Measurements from ENCODE around the gene MRPL1.

Gene MRPL1

GRCh38 chr4:77989968-77990367, 127.3 kb downstream of the MRPL1 start:
- no peak for DNase-seq
- Histone ChIP-seq H3K27ac (no peak overlapping the region), H3K27me3 (replicated peaks) (no peaks in the 10 kb centered on the region), H3K36me3 (replicated peaks) (no peaks in the 10 kb centered on the region), H3K4me3 (ENCODE audit: low read depth, low read length) (no peak overlapping the region)
- in situ Hi-C loops (cut with HindIII; ENCODE audit: low pct_ligation_motif_present, low sequenced_read_pairs), result no loop called here
- no peak for TF ChIP-seq CTCF (IDR thresholded peaks at IDR 0.05; ENCODE audit: low read depth, low read length, missing control alignments)

- Histone ChIP-seq H3K27ac (no peak overlapping the region), H3K4me3 (ENCODE audit: low read depth, low read length) (no peak overlapping the region), H3K36me3 (replicated peaks) (no peaks in the 10 kb centered on the region), H3K27me3 (replicated peaks) (no peaks in the 10 kb centered on the region)
- DNase-seq, result no peak
- TF ChIP-seq CTCF (IDR thresholded peaks at IDR 0.05; ENCODE audit: low read depth, low read length, missing control alignments), result no peak
- in situ Hi-C loops (cut with HindIII; ENCODE audit: low pct_ligation_motif_present, low sequenced_read_pairs), result no loop called here
Measured at GRCh38 chr4:77990456-77990855, 127.8 kb downstream of the MRPL1 start.

- Histone ChIP-seq H3K27ac (no peak overlapping the region), H3K27me3 (replicated peaks) (no peaks in the 10 kb centered on the region), H3K4me3 (ENCODE audit: low read depth, low read length) (no peak overlapping the region), H3K36me3 (replicated peaks) (no peaks in the 10 kb centered on the region)
- no peak for TF ChIP-seq CTCF (IDR thresholded peaks at IDR 0.05; ENCODE audit: low read depth, low read length, missing control alignments)
- no peak for DNase-seq
- in situ Hi-C loops (cut with HindIII; ENCODE audit: low pct_ligation_motif_present, low sequenced_read_pairs), result no loop called here
Measured at GRCh38 chr4:77990904-77991358, 128.3 kb downstream of the MRPL1 start.

GRCh38 chr4:77992581-77992980, 130.0 kb downstream of the MRPL1 start:
- no peak for TF ChIP-seq CTCF (IDR thresholded peaks at IDR 0.05; ENCODE audit: low read depth, low read length, missing control alignments)
- in situ Hi-C loops (cut with HindIII; ENCODE audit: low pct_ligation_motif_present, low sequenced_read_pairs), result no loop called here
- Histone ChIP-seq H3K36me3 (replicated peaks) (no peaks in the 10 kb centered on the region), H3K4me3 (ENCODE audit: low read depth, low read length) (no peak overlapping the region), H3K27me3 (replicated peaks) (no peaks in the 10 kb centered on the region), H3K27ac (no peak overlapping the region)
- no peak for DNase-seq

GRCh38 chr4:77994194-77994721, 131.6 kb downstream of the MRPL1 start:
- Histone ChIP-seq H3K27me3 (replicated peaks) (no peaks in the 10 kb centered on the region), H3K27ac (no peak overlapping the region), H3K4me3 (ENCODE audit: low read depth, low read length) (no peak overlapping the region), H3K36me3 (replicated peaks) (no peaks in the 10 kb centered on the region)
- in situ Hi-C loops (cut with HindIII; ENCODE audit: low pct_ligation_motif_present, low sequenced_read_pairs), result no loop called here
- TF ChIP-seq CTCF (IDR thresholded peaks at IDR 0.05; ENCODE audit: low read depth, low read length, missing control alignments), result peak; percentile 82
- peak; percentile 71 for DNase-seq

- H3K27me3 ChIP-seq (replicated peaks), result no peaks in the 10 kb centered on the region
- no peak overlapping the region for H3K27ac ChIP-seq
- in situ Hi-C loops (cut with HindIII; ENCODE audit: low pct_ligation_motif_present, low sequenced_read_pairs), result no loop called here
- H3K36me3 ChIP-seq (replicated peaks), result no peaks in the 10 kb centered on the region
- no peak overlapping the region for H3K4me3 ChIP-seq (ENCODE audit: low read depth, low read length)
- no peak for DNase-seq
- no peak for TF ChIP-seq CTCF (IDR thresholded peaks at IDR 0.05; ENCODE audit: low read depth, low read length, missing control alignments)
Measured at GRCh38 chr4:77996076-77996475, 133.4 kb downstream of the MRPL1 start.
